ENCODE data around the gene BAG1.

Gene BAG1

DNA sequence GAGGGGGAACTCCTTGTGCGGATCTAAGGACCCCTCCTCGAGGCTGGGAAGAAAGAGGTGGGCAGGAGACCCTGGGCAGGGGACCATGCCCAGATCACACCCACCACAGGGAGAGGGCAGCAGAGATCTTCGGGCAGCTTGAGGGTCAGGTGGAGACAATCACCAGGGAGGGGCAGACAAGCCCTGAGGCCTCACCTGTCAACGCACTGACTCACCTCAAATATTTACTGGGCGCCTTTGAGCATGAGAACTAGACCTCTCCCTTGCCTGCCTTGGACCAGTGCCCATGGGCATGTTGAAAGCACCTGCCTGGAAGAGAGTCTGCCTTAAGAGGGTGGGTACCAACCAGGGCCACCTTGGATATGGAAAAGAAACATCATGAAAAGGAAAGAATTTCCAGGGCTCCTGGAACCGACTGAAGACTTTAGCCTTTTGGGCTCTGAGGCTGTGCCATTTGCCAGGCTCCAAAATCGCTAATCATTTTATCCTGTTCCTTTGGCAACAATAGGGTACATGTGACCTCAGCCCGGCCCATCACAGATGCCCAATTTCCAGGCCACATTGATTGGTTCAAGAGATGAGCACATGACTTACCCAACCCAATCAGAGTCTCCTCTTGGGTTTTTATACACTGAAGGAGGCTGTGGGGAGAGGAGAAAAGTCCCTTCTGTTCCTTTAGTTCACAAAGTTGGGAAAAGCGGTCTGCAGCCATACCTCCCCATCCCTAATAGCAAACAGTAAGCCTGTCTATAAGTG is 35.0 kb downstream of the BAG1 start:
- H3K4me2 ChIP-seq (ENCODE audit: low read length) = no peak overlapping the region
- H3K27ac ChIP-seq (ENCODE audit: low read depth, low read length, poor library complexity, severe bottlenecking) = no peak overlapping the region
- H3K79me2 ChIP-seq (ENCODE audit: insufficient read depth, low read length) = no peaks in the 10 kb centered on the region
- H2AFZ ChIP-seq (ENCODE audit: low read length) = no peak overlapping the region
- H3K9me3 ChIP-seq (ENCODE audit: low read length) = no peaks in the 10 kb centered on the region
- H3K9ac ChIP-seq (ENCODE audit: low read length) = no peak overlapping the region
- H3K9me2 ChIP-seq (ENCODE audit: low read depth, low read length) = no peaks in the 10 kb centered on the region
- no peaks in the 10 kb centered on the region for H3K36me3 ChIP-seq (ENCODE audit: insufficient read depth, low read length)
- no peaks in the 10 kb centered on the region for H3K4me1 ChIP-seq (ENCODE audit: insufficient read depth, low read length, severe bottlenecking)
- TF ChIP-seq EZH2 (IDR thresholded peaks at IDR 0.05; ENCODE audit: borderline replicate concordance, low read length) = no peak
- TF ChIP-seq, protein P1, sequence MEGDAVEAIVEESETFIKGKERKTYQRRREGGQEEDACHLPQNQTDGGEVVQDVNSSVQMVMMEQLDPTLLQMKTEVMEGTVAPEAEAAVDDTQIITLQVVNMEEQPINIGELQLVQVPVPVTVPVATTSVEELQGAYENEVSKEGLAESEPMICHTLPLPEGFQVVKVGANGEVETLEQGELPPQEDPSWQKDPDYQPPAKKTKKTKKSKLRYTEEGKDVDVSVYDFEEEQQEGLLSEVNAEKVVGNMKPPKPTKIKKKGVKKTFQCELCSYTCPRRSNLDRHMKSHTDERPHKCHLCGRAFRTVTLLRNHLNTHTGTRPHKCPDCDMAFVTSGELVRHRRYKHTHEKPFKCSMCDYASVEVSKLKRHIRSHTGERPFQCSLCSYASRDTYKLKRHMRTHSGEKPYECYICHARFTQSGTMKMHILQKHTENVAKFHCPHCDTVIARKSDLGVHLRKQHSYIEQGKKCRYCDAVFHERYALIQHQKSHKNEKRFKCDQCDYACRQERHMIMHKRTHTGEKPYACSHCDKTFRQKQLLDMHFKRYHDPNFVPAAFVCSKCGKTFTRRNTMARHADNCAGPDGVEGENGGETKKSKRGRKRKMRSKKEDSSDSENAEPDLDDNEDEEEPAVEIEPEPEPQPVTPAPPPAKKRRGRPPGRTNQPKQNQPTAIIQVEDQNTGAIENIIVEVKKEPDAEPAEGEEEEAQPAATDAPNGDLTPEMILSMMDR (IDR thresholded peaks at IDR 0.05; ENCODE audit: low read length) = peak; percentile 32; the same call in 1 of the 2 replicates
- H3F3A ChIP-seq (ENCODE audit: insufficient read depth, low read length) = no peaks in the 10 kb centered on the region
- H4K20me1 ChIP-seq (ENCODE audit: insufficient read depth, low read length) = no peaks in the 10 kb centered on the region
- H3K27me3 ChIP-seq (ENCODE audit: insufficient read depth, low read length) = no peaks in the 10 kb centered on the region; the same call in 1 of the 2 replicates
- H3K4me3 ChIP-seq (ENCODE audit: low read depth, low read length, poor library complexity, severe bottlenecking) = no peak overlapping the region

DNA sequence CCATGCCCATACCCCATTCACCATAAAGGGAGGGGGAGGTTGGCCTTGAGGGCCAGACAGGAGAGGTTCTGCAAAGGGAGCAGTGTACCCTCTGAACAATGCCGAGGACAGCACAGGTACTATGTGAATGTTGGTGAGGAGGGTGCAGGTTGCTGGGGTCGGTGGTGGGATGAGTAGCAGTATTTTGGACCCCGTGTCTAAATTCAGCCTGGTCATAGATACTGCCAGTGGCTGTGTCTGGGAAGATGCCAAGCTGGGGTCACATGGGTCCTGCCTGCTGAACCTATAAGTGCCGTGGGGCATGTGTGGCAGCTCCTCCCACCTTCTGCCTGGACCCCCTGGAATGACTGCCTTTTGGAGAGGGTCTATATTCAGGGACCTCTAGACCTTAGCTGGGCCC is 35.9 kb downstream of the BAG1 start:
- Histone ChIP-seq H3K36me3 (ENCODE audit: insufficient read depth, low read length) (no peaks in the 10 kb centered on the region), H3K4me2 (ENCODE audit: low read length) (no peak overlapping the region), H3K9me3 (ENCODE audit: low read length) (no peaks in the 10 kb centered on the region), H3K79me2 (ENCODE audit: insufficient read depth, low read length) (no peaks in the 10 kb centered on the region), H4K20me1 (ENCODE audit: insufficient read depth, low read length) (no peaks in the 10 kb centered on the region), H3K9me2 (ENCODE audit: low read depth, low read length) (no peaks in the 10 kb centered on the region), H3F3A (ENCODE audit: insufficient read depth, low read length) (no peaks in the 10 kb centered on the region), H3K9ac (ENCODE audit: low read length) (no peak overlapping the region), H2AFZ (ENCODE audit: low read length) (no peak overlapping the region), H3K4me1 (ENCODE audit: insufficient read depth, low read length, severe bottlenecking) (no peaks in the 10 kb centered on the region), H3K27ac (ENCODE audit: low read depth, low read length, poor library complexity, severe bottlenecking) (no peak overlapping the region), H3K27me3 (ENCODE audit: insufficient read depth, low read length) (no peaks in the 10 kb centered on the region; the same call in 1 of the 2 replicates), H3K4me3 (ENCODE audit: low read depth, low read length, poor library complexity, severe bottlenecking) (no peak overlapping the region)
- TF ChIP-seq, protein P1 (IDR thresholded peaks at IDR 0.05; ENCODE audit: low read length) = no peak
- no peak for TF ChIP-seq EZH2 (IDR thresholded peaks at IDR 0.05; ENCODE audit: borderline replicate concordance, low read length)

DNA sequence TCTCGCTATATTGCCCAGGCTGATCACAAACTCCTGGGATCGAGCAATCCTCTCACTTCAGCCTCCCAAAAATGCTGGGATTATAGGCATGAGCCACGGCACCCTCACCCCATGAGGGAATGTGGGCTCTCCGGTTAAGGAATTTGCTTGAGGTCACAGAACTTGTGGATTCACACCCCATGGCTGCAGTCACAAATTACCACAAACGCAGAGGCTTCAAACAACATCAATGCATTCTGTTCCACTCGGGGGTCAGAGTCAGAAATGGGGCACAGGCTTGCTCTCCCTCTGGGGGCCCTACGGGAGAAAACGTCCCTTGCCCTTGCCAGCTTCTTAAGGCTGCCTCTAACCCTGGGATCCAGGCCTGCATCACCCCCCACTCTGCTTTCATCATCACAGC is 36.8 kb downstream of the BAG1 start:
- H2AFZ ChIP-seq (ENCODE audit: low read length) = no peak overlapping the region

More for the DNA sequence above, 36.8 kb downstream of the BAG1 start:
- no peaks in the 10 kb centered on the region for H3K9me3 ChIP-seq (ENCODE audit: low read length)
- H3K9me2 ChIP-seq (ENCODE audit: low read depth, low read length) = no peaks in the 10 kb centered on the region
- no peak overlapping the region for H3K27ac ChIP-seq (ENCODE audit: low read depth, low read length, poor library complexity, severe bottlenecking)
- no peak overlapping the region for H3K4me3 ChIP-seq (ENCODE audit: low read depth, low read length, poor library complexity, severe bottlenecking)
- H3K27me3 ChIP-seq (ENCODE audit: insufficient read depth, low read length) = no peaks in the 10 kb centered on the region; the same call in 1 of the 2 replicates
- H4K20me1 ChIP-seq (ENCODE audit: insufficient read depth, low read length) = no peaks in the 10 kb centered on the region
- no peaks in the 10 kb centered on the region for H3K36me3 ChIP-seq (ENCODE audit: insufficient read depth, low read length)
- H3F3A ChIP-seq (ENCODE audit: insufficient read depth, low read length) = no peaks in the 10 kb centered on the region
- no peaks in the 10 kb centered on the region for H3K4me1 ChIP-seq (ENCODE audit: insufficient read depth, low read length, severe bottlenecking)
- no peak overlapping the region for H3K9ac ChIP-seq (ENCODE audit: low read length)
- H3K4me2 ChIP-seq (ENCODE audit: low read length) = no peak overlapping the region
- no peaks in the 10 kb centered on the region for H3K79me2 ChIP-seq (ENCODE audit: insufficient read depth, low read length)
- TF ChIP-seq, protein P1 (IDR thresholded peaks at IDR 0.05; ENCODE audit: low read length) = no peak
- no peak for TF ChIP-seq EZH2 (IDR thresholded peaks at IDR 0.05; ENCODE audit: borderline replicate concordance, low read length)

Measured in OCI-LY1 (cell line).